WI38 (cell line): ENCODE data around the gene MAD2L2.
A peak's percentile ranks its signal among the peaks of the same experiment; 100 is the strongest.

Experiments
- H3K4me3 ChIP-seq: 2 replicates; pipeline ENCODE4 v1.5.1; 2011; ENCODE audit warnings: low read depth, mild to moderate bottlenecking, control low read depth, low read length
- CTCF ChIP-seq: IDR thresholded peaks from 2 replicates; pipeline ENCODE4 v1.5.1; 2012; ENCODE audit warnings: low read depth, mild to moderate bottlenecking, control low read depth, low read length

Gene MAD2L2

GRCh38 chr1:11725616-11726015 lies 44.7 kb upstream of the MAD2L2 start:
- no peak for TF ChIP-seq CTCF
- no peak overlapping the region for H3K4me3 ChIP-seq

GRCh38 chr1:11722538-11722937 lies 41.6 kb upstream of the MAD2L2 start:
- TF ChIP-seq CTCF, result no peak
- no peak overlapping the region for H3K4me3 ChIP-seq

GRCh38 chr1:11721311-11721710 lies 40.4 kb upstream of the MAD2L2 start:
- TF ChIP-seq CTCF, result no peak
- H3K4me3 ChIP-seq, result no peak overlapping the region

- TF ChIP-seq CTCF, result no peak
- H3K4me3 ChIP-seq, result no peak overlapping the region
These were observed 39.6 kb upstream of the MAD2L2 start for GRCh38 chr1:11720525-11720924.

GRCh38 chr1:11720033-11720376 lies 39.1 kb upstream of the MAD2L2 start:
- no peak overlapping the region; the same call in 1 of the 2 replicates for H3K4me3 ChIP-seq

DNA sequence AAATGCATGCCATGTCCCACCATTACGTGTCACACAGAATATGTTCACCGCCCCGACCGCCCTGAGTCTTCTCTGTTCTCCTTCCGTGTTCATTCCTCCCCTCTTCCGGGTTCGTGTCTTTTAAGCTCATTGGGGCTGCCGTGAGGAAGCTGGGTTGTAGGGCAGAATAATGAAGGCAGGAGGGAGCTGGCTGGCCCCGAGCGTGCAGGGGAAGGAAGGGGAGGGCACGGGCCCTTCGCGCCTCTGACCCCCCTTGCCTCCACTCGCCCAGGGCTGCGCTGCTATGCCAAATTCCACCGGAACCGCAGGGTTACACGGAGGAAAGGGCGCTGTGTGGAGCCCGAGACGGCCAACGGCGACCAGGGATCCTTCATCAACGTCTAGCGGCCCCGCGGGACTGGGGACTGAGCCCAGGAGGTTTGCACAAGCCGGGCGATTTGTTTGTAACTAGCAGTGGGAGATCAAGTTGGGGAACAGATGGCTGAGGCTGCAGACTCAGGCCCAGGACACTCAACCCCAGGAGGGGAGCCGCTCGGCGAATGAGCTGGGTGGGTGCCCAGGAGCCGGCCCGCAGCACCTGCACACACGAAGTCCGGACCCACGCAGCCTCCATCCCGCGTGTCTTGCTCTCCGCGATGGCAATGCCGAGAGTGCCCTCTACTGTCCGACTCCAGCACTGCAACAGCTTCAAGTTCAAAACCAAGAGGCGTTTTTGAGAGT lies 38.5 kb upstream of the MAD2L2 start:
- TF ChIP-seq CTCF, result peak; percentile 98
- peak overlapping the region; percentile 42 for H3K4me3 ChIP-seq

More at GRCh38 chr1:11720033-11720376, 39.1 kb upstream of the MAD2L2 start:
- no peak for TF ChIP-seq CTCF

- no peak for TF ChIP-seq CTCF
- H3K4me3 ChIP-seq, result no peak overlapping the region
These were observed 34.1 kb upstream of the MAD2L2 start for GRCh38 chr1:11714831-11715575.
